Breast epithelium (tissue), 3 donors: ENCODE measurements around the gene CHKB.

Source experiments
- CTCF ChIP-seq, 3 donors: fragments of 450-650 bp; IDR thresholded peaks; one replicate each; pipeline ENCODE4 v1.5.1; 2016 to 2017; ENCODE audit warnings: antibody characterized with exemption in 3 of 3, mild to moderate bottlenecking in 3 of 3, moderate library complexity in 3 of 3
- POLR2A ChIP-seq: fragments of 450-650 bp; IDR thresholded peaks from one replicate; pipeline ENCODE4 v1.6.1; 2016; ENCODE audit warnings: antibody characterized with exemption, mild to moderate bottlenecking, moderate library complexity

- TF ChIP-seq CTCF (IDR thresholded peaks at IDR 0.05) (no peak), POLR2A (no peak)
Measured at GRCh38 chr22:50542416-50542927, 40.2 kb downstream of the CHKB start.
